BLaER1 treated with 17β-estradiol and CSF1 and Interleukin-3, amounts not matched to agents 10 nM and 100 nM (cell line): ENCODE results near the gene ACOT7.
"Not testable (repeated sequence)": the region's sequence is repeated elsewhere in the genome, so short reads cannot be mapped to it uniquely, and the experiment has no call there.

ENCODE experiments used
- H3K27ac ChIP-seq, 11 experiments: shearing (Covaris generic); formaldehyde crosslinking; 2 replicates each; pipeline ENCODE4 v1.8.1; 2022
- H3K27me3 ChIP-seq, 11 experiments: shearing (Covaris generic); formaldehyde crosslinking; 2 replicates each; pipeline ENCODE4 v1.8.1; 2022
- H3K36me3 ChIP-seq, 11 experiments: shearing (Covaris generic); formaldehyde crosslinking; 2 replicates each; pipeline ENCODE4 v1.8.1; 2022
- H3K4me1 ChIP-seq, 10 experiments: shearing (Covaris generic); formaldehyde crosslinking; 2 replicates each; pipeline ENCODE4 v1.8.1; 2022
- H3K4me2 ChIP-seq, 11 experiments: shearing (Covaris generic); formaldehyde crosslinking; 2 replicates each; pipeline ENCODE4 v1.8.1; 2022
- H3K4me3 ChIP-seq, 10 experiments: shearing (Covaris generic); formaldehyde crosslinking; 2 replicates each; pipeline ENCODE4 v1.8.1; 2022
- H3K9ac ChIP-seq, 11 experiments: shearing (Covaris generic); formaldehyde crosslinking; 2 replicates each; pipeline ENCODE4 v1.8.1; 2022
- H3K9me3 ChIP-seq, 11 experiments: shearing (Covaris generic); formaldehyde crosslinking; replicated peaks in 1 of 11; 2 replicates each; pipeline ENCODE4 v1.8.1; 2022
- H4K20me1 ChIP-seq, 11 experiments: shearing (Covaris generic); formaldehyde crosslinking; 2 replicates each; pipeline ENCODE4 v1.8.1; 2022
- Cebpa-rat ChIP-seq, 11 experiments: shearing (Covaris generic); IDR thresholded peaks; 2 replicates each; pipeline ENCODE4 v1.8.1; 2022

Gene ACOT7

DNA sequence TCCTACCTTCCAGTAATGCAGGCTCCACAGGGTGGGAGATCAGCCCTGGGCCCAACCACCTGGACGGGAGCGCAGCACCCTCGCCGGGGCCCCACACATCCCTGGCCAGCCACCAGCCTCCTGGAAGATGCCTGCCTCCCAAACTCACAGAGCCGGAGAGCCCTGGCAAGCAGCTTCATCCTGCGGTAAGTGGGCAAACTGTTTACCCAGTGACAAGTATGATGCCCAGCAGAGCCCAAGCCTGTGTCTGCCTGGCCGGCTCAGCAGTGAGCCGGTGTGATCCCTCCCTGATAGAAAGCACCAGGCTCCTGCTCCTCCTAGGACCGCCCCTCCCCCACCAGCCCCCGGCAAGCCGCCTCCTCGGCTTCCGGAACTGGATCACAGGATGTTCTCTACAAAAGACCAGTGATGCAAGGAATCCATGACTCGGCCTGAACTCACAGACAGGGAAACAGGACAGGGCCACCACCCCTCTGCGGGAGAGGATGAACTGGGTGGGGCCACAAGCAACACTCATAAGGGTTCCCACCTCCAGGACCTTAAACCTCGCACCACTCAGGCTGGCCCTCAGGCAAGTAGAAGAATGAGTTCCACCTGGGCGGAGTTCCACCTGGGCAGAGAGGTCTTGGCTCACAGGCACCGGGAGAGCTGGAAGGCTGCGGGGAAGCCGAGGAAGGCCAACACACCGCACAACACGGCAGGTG, 7.9 kb downstream of the ACOT7 start:
- Histone ChIP-seq H4K20me1 (peaks cover 0 to 67% (median 18%) of the 10 kb centered on the region in 11 experiments; a peak in 11 of 22 replicates), H3K4me1 (peaks cover 10 to 23% (median 19%) of the 10 kb centered on the region in 10 experiments; a peak in 19 of 20 replicates), H3K9ac (peak overlapping the region in 4 of 11 experiments; percentile 6 to 23 (median 14); a peak in 2 of 22 replicates), H3K9me3 (peaks cover 6 to 23% (median 20%) of the 10 kb centered on the region in 11 experiments; a peak in 21 of 22 replicates), H3K27me3 (no peaks in the 10 kb centered on the region), H3K27ac (peak overlapping the region in 7 of 11 experiments; percentile 4 to 52 (median 21); a peak in 9 of 22 replicates), H3K36me3 (peaks cover 0 to 31% (median 14%) of the 10 kb centered on the region in 11 experiments; a peak in 11 of 22 replicates), H3K4me3 (no peak overlapping the region), H3K4me2 (peak overlapping the region; percentile 11 to 59 (median 45); a peak in 19 of 22 replicates)
- TF ChIP-seq Cebpa-rat (IDR thresholded peaks at IDR 0.05): no peak

DNA sequence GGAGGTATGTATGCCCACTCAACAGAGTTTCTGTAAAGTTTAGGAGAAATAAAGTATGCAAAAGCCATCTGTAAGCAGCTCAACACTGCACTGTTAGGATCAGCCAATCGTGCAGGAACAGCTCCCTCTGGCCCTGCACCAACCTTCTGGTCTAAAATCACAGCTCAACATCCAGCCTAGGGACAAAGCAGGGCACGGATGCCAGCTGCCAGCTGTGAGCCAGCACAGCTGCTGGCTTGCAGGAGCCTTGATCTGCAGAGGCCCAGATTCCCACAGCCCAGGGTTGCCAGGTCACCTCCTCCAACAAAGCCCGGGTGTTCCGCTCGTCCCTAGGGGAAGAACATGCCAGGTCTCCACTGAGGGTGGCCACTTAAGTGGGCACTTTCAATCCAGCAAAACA, 8.6 kb downstream of the ACOT7 start:
- Histone ChIP-seq H3K27ac (peak overlapping the region in 4 of 11 experiments; percentile 4 to 52 (median 18); a peak in 3 of 22 replicates), H3K4me1 (peaks cover 10 to 23% (median 19%) of the 10 kb centered on the region in 10 experiments; a peak in 19 of 20 replicates), H3K36me3 (peaks cover 0 to 28% (median 13%) of the 10 kb centered on the region in 11 experiments; a peak in 12 of 22 replicates), H3K27me3 (no peaks in the 10 kb centered on the region), H3K4me3 (no peak overlapping the region), H4K20me1 (peaks cover 0 to 61% (median 18%) of the 10 kb centered on the region in 11 experiments; a peak in 11 of 22 replicates), H3K9ac (no peak overlapping the region), H3K9me3 (peaks cover 11 to 29% (median 25%) of the 10 kb centered on the region in 11 experiments), H3K4me2 (peak overlapping the region in 6 of 11 experiments; percentile 32 to 59 (median 47); a peak in 4 of 22 replicates)
- TF ChIP-seq Cebpa-rat (IDR thresholded peaks at IDR 0.05): no peak

DNA sequence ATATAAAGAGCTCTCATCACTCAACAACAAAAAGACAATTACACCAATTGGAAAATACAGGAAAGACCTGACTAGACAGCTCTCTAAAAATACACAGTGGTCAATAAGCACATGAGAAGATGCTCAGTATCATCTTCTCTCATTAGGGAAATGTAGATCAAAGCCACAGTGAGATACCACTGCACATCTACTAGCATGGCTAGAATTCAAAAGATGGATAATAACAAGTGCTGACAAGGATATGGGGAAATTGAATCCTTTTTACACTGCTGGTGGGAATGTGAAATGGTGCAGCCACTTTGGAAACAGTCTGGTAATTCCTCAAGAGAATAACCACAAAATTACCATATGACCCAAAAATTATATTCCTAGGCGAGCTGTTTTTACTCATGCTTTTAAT, 9.4 kb downstream of the ACOT7 start:
- Histone ChIP-seq H3K27me3 (no peaks in the 10 kb centered on the region), H3K4me2 (no peak overlapping the region), H3K36me3 (peaks cover 0 to 29% (median 16%) of the 10 kb centered on the region in 11 experiments; a peak in 12 of 22 replicates), H3K9me3 (peaks cover 16 to 37% (median 33%) of the 10 kb centered on the region in 11 experiments), H3K27ac (no peak overlapping the region), H3K4me1 (peaks cover 10 to 24% (median 19%) of the 10 kb centered on the region in 10 experiments; a peak in 19 of 20 replicates), H4K20me1 (peaks cover 0 to 56% (median 18%) of the 10 kb centered on the region in 11 experiments; a peak in 11 of 22 replicates), H3K9ac (no peak overlapping the region), H3K4me3 (no peak overlapping the region)
- TF ChIP-seq Cebpa-rat (IDR thresholded peaks at IDR 0.05): no peak

DNA sequence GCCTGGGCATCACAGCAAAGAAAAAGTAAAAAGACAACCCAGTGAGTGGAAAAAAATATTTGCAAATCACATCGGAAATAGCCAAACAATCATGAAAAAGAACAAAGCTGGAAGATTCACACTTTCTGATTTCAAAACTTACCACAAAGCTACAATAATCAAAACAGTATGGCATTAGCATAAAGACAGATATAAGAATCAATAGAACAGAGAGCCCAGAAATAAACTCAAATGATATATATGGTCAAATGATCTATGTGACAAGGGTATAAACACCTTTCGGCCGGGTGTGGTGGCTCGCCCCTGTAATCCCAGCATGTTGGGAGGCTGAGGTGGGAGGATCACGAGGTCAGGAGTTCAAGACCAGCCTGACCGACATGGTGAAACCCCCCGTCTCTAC, 13.5 kb downstream of the ACOT7 start:
- H4K20me1 ChIP-seq: peaks cover 0 to 36% (median 7%) of the 10 kb centered on the region in 11 experiments; a peak in 10 of 22 replicates
- H3K4me1 ChIP-seq: peaks cover 0 to 19% (median 13%) of the 10 kb centered on the region in 10 experiments; a peak in 15 of 20 replicates
- TF ChIP-seq Cebpa-rat (IDR thresholded peaks at IDR 0.05): no peak
- H3K9me3 ChIP-seq: peaks cover 16 to 34% (median 31%) of the 10 kb centered on the region in 11 experiments
- no peak overlapping the region for H3K27ac ChIP-seq
- no peak overlapping the region for H3K4me3 ChIP-seq
- H3K27me3 ChIP-seq: no peaks in the 10 kb centered on the region
- peaks cover 0 to 25% (median 11%) of the 10 kb centered on the region in 11 experiments; a peak in 12 of 22 replicates for H3K36me3 ChIP-seq
- H3K4me2 ChIP-seq: no peak overlapping the region
- no peak overlapping the region for H3K9ac ChIP-seq

DNA sequence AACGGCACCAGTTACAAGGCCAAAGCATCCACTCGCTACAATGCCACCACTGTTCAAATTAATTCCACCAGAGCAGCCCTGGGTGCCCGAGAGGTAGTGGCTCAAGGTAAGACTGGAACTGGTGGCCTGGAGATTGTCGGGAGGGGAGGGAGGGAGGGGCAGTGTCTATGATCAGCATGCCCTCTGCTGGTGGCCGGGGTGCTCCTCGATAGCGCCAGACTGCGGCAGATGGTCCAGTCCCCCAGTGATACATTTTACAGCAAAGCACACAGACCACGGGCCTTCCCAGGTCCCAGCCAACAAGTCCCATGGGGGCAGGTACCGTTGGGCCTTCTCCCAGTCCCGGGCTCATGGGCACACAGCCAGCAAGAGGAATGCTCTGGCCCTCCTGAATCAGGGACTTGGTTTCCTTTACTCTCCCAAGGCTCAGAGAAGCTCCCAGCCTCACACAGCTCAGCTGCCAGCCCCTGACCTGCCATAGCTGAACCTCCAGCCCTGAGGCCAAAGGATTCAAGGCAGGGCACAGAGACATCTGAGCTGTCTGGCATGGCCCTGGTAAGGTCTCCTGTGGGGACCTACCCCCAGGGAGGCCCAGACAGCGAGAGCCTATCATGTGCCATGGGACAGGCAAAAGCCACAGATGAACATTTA, 15.3 kb downstream of the ACOT7 start:
- H3K36me3 ChIP-seq: peaks cover 0 to 9% (median 5%) of the 10 kb centered on the region in 11 experiments; a peak in 8 of 22 replicates
- H3K9ac ChIP-seq: peak overlapping the region in 4 of 11 experiments; percentile 24 to 57 (median 50); a peak in 6 of 22 replicates
- peaks cover 0 to 46% (median 7%) of the 10 kb centered on the region in 11 experiments; a peak in 11 of 22 replicates for H4K20me1 ChIP-seq
- H3K4me2 ChIP-seq: peak overlapping the region in 8 of 11 experiments; percentile 39 to 67 (median 54); a peak in 13 of 22 replicates
- TF ChIP-seq Cebpa-rat (IDR thresholded peaks at IDR 0.05): no peak
- peaks cover 0 to 27% (median 13%) of the 10 kb centered on the region in 10 experiments; a peak in 15 of 20 replicates for H3K4me1 ChIP-seq
- H3K9me3 ChIP-seq: peaks cover 10 to 15% (median 13%) of the 10 kb centered on the region in 11 experiments
- H3K27ac ChIP-seq: peak overlapping the region in 4 of 11 experiments; percentile 47 to 66 (median 60); a peak in 6 of 22 replicates
- no peak overlapping the region for H3K4me3 ChIP-seq
- no peaks in the 10 kb centered on the region for H3K27me3 ChIP-seq

DNA sequence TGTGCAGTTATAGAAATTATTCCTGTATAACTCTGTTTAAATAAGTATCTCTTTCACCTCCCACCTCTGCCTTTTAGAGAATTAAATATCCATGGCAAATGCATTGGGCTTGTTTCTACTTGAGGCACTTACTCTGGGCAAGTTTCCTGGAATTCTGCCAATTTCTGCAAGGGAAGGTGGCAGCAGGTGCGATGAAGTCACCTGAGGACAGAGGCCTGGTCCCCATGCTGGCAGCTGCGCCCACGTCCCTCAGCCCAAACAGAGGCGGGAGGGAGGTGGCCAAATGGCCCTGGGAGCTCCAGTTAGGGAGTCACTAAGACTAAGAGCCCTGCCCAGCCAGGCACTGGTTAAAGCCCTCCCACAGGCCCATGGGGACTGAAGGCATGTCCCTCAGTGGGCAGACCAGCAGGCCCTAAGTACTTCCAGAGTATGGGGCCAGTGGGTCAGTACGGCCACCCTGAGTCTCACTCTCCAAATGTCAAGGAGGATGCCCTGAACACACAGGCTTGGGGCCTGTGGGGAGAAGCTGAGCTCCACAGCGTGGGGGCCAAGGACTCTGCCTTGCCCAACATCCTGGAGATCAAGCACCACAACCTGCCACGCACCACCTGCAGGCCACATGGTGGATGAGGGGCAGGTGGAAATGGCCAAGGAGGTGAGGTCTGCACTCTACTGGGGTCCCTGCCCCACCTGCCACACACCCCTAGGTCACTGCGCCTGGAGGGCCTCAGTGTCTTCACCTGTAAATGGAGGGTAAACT, 19.4 kb downstream of the ACOT7 start:
- Histone ChIP-seq H3K9ac (no peak overlapping the region), H3K4me3 (no peak overlapping the region), H3K4me1 (peaks cover 0 to 44% (median 27%) of the 10 kb centered on the region in 10 experiments; a peak in 18 of 20 replicates), H3K27ac (no peak overlapping the region), H3K4me2 (peak overlapping the region in 2 of 11 experiments; percentile 2 to 14; a peak in 1 of 22 replicates), H4K20me1 (peaks cover 0 to 51% (median 7%) of the 10 kb centered on the region in 11 experiments; a peak in 11 of 22 replicates), H3K27me3 (no peaks in the 10 kb centered on the region), H3K36me3 (peaks cover 0 to 7% (median 0%) of the 10 kb centered on the region in 11 experiments; a peak in 4 of 22 replicates), H3K9me3 (peaks cover 0 to 27% (median 21%) of the 10 kb centered on the region in 11 experiments; a peak in 18 of 22 replicates)
- TF ChIP-seq Cebpa-rat (IDR thresholded peaks at IDR 0.05): no peak

DNA sequence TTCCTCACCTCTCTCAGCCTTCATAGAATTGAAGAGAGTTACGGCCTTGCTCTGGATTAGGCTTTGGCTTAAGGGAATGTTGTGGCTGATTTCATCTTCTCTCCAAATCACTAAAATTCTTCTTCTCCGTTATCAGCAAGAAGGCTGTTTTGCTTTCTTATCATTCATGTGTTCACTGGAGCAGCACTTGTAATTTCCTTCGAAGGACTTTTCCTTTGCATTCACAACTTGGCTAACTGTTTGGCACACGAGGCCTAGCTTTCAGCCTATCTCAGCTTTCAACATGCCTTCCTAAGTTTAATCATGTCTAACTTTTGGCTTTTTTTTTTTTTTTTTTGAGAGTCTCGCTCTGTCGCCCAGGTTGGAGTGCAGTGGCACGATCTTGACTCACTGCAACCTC, 21.3 kb downstream of the ACOT7 start:
- Histone ChIP-seq H3K9me3 (peaks cover 16 to 44% (median 40%) of the 10 kb centered on the region in 11 experiments), H3K36me3 (peaks cover 0 to 22% (median 16%) of the 10 kb centered on the region in 11 experiments; a peak in 20 of 22 replicates), H4K20me1 (peaks cover 0 to 37% (median 7%) of the 10 kb centered on the region in 11 experiments; a peak in 11 of 22 replicates), H3K4me1 (peaks cover 0 to 34% (median 18%) of the 10 kb centered on the region in 10 experiments; a peak in 17 of 20 replicates), H3K9ac (peak overlapping the region in 3 of 11 experiments; percentile 2 to 24 (median 8); a peak in 1 of 22 replicates), H3K27ac (peak overlapping the region in 1 of 11 experiments; percentile 18; a peak in 1 of 22 replicates), H3K4me2 (peak overlapping the region in 8 of 11 experiments; percentile 7 to 57 (median 34); a peak in 13 of 22 replicates)
- not testable (repeated sequence) for H3K27me3 ChIP-seq, H3K4me3 ChIP-seq
